Measurements from ENCODE around the gene SAMD14.

DNA sequence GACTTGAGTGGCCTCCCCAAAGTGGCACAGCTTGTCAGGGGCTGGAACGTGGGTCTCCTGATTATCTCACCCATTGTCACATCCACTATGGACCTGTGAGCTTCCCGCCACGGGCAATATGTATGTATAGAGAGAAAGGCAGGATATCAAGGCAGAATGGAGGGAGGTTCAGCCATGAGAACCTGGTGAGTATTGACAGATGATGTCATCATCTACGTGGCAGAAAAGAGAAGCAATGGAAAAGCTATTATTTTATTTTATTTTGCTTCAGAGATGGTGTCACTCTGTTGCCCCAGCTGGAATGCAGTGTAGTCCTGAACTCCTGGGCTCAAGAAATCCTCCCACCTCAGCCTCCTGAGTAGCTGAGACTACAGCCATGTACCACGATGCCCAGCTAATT lies 48.2 kb downstream of the SAMD14 start:
- TF ChIP-seq, protein P1, sequence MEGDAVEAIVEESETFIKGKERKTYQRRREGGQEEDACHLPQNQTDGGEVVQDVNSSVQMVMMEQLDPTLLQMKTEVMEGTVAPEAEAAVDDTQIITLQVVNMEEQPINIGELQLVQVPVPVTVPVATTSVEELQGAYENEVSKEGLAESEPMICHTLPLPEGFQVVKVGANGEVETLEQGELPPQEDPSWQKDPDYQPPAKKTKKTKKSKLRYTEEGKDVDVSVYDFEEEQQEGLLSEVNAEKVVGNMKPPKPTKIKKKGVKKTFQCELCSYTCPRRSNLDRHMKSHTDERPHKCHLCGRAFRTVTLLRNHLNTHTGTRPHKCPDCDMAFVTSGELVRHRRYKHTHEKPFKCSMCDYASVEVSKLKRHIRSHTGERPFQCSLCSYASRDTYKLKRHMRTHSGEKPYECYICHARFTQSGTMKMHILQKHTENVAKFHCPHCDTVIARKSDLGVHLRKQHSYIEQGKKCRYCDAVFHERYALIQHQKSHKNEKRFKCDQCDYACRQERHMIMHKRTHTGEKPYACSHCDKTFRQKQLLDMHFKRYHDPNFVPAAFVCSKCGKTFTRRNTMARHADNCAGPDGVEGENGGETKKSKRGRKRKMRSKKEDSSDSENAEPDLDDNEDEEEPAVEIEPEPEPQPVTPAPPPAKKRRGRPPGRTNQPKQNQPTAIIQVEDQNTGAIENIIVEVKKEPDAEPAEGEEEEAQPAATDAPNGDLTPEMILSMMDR (conservative IDR thresholded peaks at IDR 0.05 in 1 of 2, IDR thresholded peaks at IDR 0.05 in 1 of 2; ENCODE audit: low read depth in 1 of 2, low read length in 2 of 2) = no peak
- no peak for TF ChIP-seq EZH2 (IDR thresholded peaks at IDR 0.05; ENCODE audit: low read length, missing control alignments)
